LNCAP (cell line): ENCODE data around the gene UNK.

Experiments used
- TF ChIP-seq, protein P1 (sequence below): fragments of 450-650 bp; IDR thresholded peaks from 2 replicates; pipeline ENCODE4 v1.5.1; 2017; ENCODE audit warnings: mild to moderate bottlenecking

The UNK gene

DNA sequence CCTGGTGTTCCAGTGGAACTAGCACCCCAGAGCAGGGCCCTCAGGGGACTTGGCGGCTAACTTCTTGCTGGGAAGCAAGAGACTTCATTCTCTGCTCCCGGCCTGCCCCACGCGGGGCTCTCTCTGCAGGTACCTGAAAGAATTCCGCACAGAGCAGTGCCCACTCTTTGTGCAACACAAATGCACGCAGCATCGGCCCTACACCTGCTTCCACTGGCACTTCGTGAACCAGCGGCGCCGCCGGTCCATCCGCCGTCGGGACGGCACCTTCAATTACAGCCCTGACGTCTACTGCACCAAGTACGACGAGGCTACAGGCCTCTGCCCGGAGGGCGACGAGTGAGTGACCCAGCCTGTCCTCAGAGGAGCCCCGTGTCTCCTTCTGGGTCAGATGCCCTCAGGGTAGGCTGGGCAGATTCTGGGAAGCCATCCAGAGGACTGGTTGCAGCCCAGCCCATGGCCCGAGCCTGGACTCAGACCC is 25.1 kb downstream of the UNK start:
- TF ChIP-seq, protein P1, sequence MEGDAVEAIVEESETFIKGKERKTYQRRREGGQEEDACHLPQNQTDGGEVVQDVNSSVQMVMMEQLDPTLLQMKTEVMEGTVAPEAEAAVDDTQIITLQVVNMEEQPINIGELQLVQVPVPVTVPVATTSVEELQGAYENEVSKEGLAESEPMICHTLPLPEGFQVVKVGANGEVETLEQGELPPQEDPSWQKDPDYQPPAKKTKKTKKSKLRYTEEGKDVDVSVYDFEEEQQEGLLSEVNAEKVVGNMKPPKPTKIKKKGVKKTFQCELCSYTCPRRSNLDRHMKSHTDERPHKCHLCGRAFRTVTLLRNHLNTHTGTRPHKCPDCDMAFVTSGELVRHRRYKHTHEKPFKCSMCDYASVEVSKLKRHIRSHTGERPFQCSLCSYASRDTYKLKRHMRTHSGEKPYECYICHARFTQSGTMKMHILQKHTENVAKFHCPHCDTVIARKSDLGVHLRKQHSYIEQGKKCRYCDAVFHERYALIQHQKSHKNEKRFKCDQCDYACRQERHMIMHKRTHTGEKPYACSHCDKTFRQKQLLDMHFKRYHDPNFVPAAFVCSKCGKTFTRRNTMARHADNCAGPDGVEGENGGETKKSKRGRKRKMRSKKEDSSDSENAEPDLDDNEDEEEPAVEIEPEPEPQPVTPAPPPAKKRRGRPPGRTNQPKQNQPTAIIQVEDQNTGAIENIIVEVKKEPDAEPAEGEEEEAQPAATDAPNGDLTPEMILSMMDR, result no peak

DNA sequence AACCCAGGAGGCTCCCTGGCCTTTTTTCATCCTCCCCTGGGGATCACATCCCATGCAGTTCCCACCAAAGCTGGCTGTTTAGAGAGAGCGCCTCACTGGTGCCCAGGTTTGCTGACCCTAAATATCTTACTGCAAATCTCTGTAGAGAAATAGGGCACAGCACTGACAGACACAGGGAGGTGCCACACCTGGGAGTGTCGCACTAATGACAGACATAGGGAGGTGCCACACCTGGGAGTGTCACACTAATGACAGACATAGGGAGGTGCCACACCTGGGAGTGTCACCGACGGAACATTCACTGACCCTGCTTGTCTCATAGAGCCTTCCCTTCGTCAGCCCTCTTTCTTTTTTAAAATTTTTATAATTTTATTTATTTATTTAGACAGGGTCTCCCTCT is 25.6 kb downstream of the UNK start:
- TF ChIP-seq, protein P1, result no peak

DNA sequence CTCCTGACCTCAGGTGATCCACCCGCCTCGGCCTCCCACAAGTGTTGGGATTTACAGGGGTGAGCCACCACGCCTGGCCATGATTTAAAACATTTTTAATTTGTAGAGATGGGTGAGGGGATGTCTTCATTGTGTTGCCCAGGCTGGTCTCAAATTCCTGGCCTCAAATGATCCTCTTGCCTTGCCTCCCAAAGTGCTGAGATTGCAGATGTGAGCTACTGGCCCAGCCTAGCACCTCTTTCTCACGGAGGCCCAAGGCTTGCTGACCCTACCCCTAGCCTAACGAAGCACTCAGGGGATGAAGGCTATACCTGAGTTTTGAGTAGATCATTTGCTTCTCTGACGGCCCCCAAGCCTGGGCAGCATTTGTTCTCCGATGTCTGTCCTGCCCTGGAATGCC is 26.6 kb downstream of the UNK start:
- TF ChIP-seq, protein P1, result no peak

DNA sequence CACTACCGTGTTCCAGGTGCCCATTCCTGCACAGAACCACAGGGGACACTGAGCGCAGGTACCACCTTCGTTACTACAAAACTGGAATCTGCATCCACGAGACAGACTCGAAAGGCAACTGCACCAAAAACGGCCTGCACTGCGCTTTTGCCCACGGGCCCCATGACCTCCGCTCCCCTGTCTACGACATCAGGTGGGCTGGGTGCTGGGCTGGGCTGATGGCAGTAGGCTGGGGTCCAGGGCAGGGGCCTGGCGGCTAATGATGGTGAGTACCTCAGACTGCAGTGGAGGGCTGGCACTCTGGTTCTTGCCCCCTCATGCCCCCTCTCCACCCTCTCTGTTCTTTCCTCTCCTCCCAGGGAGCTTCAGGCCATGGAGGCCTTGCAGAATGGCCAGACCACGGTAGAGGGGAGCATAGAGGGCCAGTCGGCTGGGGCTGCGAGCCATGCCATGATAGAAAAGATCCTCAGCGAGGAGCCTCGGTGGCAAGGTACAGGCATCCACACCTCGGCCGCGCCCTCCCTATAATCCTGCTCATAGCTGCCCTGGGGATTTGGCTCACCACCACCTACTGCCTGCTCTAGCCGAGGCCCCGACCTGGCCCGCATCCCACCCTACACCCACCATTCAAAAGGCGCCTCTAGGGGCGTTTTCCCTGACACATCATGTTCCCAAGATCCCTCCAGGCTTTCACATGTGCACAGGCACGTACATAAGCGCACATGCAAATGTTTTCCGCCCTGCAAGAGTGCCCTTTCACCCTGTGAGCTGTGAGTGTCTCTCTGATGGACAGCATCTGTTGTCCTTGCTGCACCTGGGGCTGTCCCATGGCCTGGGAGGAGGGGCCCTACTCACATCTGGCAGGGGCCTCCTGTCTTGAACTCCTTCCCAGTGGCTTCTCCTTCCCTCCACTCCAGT is 27.7 kb downstream of the UNK start:
- TF ChIP-seq, protein P1, result no peak

DNA sequence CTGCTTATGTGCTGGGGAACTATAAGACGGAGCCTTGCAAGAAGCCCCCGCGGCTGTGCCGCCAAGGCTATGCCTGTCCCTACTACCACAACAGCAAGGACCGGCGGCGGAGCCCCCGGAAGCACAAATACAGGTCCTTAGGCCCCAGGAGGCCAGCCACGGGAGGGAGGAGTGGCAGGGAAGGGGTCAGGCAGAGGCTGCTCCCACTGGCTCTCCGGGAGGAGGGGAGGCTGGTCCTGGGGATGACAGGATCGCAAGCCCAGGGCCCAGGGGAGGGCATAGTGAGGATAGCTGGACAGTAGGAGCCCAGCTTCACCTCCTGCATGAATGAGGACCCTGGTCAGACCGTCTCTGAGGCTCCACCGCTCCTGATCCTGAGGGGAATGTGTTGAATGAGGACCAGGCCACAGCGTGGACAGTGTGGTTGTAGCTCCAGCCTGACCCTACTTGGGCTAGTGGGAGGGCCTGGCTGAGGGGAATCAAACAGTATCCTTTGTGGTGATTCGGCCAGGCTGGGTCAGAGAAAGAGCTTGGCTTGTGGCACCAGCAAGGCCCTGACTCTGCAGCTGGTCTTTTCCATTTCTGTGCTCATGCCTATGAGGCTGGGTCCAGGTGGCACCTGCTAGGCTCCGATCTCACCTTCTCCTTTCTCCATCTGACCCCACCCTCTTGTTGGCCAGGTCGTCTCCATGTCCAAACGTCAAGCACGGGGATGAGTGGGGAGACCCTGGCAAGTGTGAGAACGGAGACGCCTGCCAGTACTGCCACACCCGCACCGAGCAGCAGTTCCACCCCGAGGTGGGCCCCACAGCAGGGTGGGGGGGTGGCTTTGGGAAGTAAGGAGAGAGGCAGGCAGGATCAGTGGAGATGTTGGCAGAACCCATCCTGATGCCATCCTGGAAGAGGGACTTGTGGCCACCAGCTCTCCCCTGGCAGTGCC is 28.7 kb downstream of the UNK start:
- TF ChIP-seq, protein P1, result no peak

DNA sequence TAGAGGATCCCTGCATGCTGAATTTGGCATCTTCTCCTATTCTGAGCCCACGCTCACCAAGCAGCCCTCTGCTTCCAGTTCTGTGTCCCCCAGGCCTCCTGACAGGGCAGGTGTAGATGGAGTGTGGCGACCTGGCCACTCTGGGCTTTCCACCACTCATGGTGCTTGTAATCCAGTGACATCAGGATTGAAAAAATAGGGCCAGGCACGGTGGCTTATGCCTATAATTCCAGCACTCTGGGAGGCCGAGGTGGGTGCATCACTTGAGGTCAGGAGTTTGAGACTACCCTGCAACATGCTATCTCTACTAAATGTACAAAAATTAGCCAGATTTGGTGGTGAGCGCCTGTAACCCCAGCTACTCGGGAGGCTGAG is 29.4 kb downstream of the UNK start:
- TF ChIP-seq, protein P1, result no peak

DNA sequence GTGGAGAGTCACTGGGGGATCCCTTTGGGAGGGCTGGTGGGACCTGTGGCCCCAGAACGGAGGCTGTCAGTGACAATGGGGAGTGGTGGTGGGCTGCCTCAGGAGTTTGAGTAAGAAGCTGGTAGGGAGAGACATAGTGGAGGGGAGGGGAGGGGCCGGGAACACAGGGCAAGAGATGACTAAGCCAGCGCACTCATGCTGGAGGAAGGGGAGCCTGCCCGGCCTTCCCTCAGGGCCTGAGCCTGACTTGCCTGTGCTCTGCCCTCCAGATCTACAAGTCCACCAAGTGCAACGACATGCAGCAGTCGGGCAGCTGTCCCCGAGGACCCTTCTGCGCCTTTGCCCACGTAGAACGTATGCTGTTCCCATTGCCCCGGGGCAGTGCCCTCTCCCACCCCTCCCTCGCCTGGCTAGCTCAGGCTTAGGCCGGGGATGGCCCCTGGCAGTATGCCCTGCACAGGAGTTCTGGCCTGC is 30.3 kb downstream of the UNK start:
- TF ChIP-seq, protein P1, result no peak
